GM18505 (cell line): Measurements from ENCODE around the gene GRK5.

Experiments
- ATAC-seq: cut with Tn5 transposase; IDR thresholded peaks from one replicate; pipeline ENCODE4 v1.9.1; 2021; ENCODE audit not compliant: unreplicated experiment
- POLR2A ChIP-seq: IDR thresholded peaks from 4 replicates; pipeline ENCODE4 v1.6.1; 2011; ENCODE audit warnings: borderline replicate concordance; ENCODE audit not compliant: insufficient read depth, insufficient read length; ENCODE audit errors: extremely low read depth

The GRK5 gene

GRCh38 chr10:119371704-119372663 lies 164.6 kb downstream of the GRK5 start:
- TF ChIP-seq POLR2A = no peak
- ATAC-seq = no peak

GRCh38 chr10:119373294-119374102 lies 166.1 kb downstream of the GRK5 start:
- TF ChIP-seq POLR2A = no peak
- no peak for ATAC-seq

- no peak for ATAC-seq
- no peak for TF ChIP-seq POLR2A
These were observed 166.9 kb downstream of the GRK5 start for GRCh38 chr10:119374236-119374635.

GRCh38 chr10:119375574-119376272 lies 168.4 kb downstream of the GRK5 start:
- ATAC-seq = no peak
- TF ChIP-seq POLR2A = no peak

GRCh38 chr10:119377451-119377957 lies 170.1 kb downstream of the GRK5 start:
- TF ChIP-seq POLR2A = no peak
- ATAC-seq = no peak

GRCh38 chr10:119377958-119378736 lies 170.8 kb downstream of the GRK5 start:
- no peak for TF ChIP-seq POLR2A
- no peak for ATAC-seq

GRCh38 chr10:119378737-119379067 lies 171.3 kb downstream of the GRK5 start:
- ATAC-seq = no peak
- TF ChIP-seq POLR2A = no peak

- TF ChIP-seq POLR2A = no peak
- no peak for ATAC-seq
These were observed 172.2 kb downstream of the GRK5 start for GRCh38 chr10:119379466-119380071.

GRCh38 chr10:119383174-119383856 lies 175.9 kb downstream of the GRK5 start:
- TF ChIP-seq POLR2A = no peak

GRCh38 chr10:119384127-119384526 lies 176.8 kb downstream of the GRK5 start:
- TF ChIP-seq POLR2A = no peak
- ATAC-seq = no peak

More at GRCh38 chr10:119383174-119383856, 175.9 kb downstream of the GRK5 start:
- ATAC-seq = no peak

- no peak for TF ChIP-seq POLR2A
- ATAC-seq = no peak
These were observed 179.3 kb downstream of the GRK5 start for GRCh38 chr10:119386666-119387065.
